HepG2 (cell line): ENCODE results near the gene CDK5R1. TPM values are rescaled to one million over a fixed set of nuclear protein-coding genes. Genes with fewer than 3 reads are reported as not detected.

Experiments
- FOXO4 ChIP-seq: sonication (generic); formaldehyde crosslinking; conservative IDR thresholded peaks from 2 replicates; pipeline ENCODE4 v1.8.1; 2023; ENCODE audit warnings: missing genetic modification reagents
- JARID2 ChIP-seq: sonication (generic); formaldehyde crosslinking; IDR thresholded peaks from 2 replicates; pipeline ENCODE4 v1.8.1; 2023; ENCODE audit warnings: missing genetic modification reagents, inconsistent platforms; ENCODE audit not compliant: insufficient replicate concordance
- MAFK ChIP-seq, 2 experiments: IDR thresholded peaks in 1 of 2; conservative IDR thresholded peaks in 1 of 2; 2 replicates each; pipeline ENCODE4 v1.6.1; 2011; ENCODE audit warnings: improper control_type of control experiment in 2 of 2, low read length in 2 of 2
- TBL1XR1 ChIP-seq: fragments of 150-350 bp; IDR thresholded peaks from 2 replicates; pipeline ENCODE4 v1.6.1; 2014; ENCODE audit warnings: borderline replicate concordance, low read length; ENCODE audit not compliant: partially characterized antibody
- ZBTB40 ChIP-seq, 2 experiments: fragments of 450-650 bp in 1 of 2; sonication (generic) in 1 of 2; formaldehyde crosslinking in 1 of 2; IDR thresholded peaks; 2 replicates each; pipeline versions ENCODE4 v1.6.1 to v1.8.0; 2016 to 2022; ENCODE audit warnings: antibody characterized with exemption in 1 of 2, mild to moderate bottlenecking in 1 of 2, missing genetic modification reagents in 1 of 2
- ZNF205 ChIP-seq: IDR thresholded peaks from 2 replicates; pipeline ENCODE4 v1.6.1; 2018; ENCODE audit warnings: missing biosample characterization, missing genetic modification reagents
- polyA plus RNA-seq, 8 experiments: library from polyadenylated mRNA; depleted of rRNA in 3 of 8; stranded (reverse) in 7 of 8; unstranded in 1 of 8; fragments of >200 nt; fragmentation: Illumina TruSeq in 4 of 8; extraction: Trizol in 4 of 8; gene quantifications; 2 replicates each; pipeline versions ENCODE4 v1.2.1 to v1.2.3, GENCODE V29; 2011 to 2016; ENCODE audit warnings: low read depth in 4 of 8, missing spikeins in 1 of 8, mixed read lengths in 1 of 8; ENCODE audit not compliant: insufficient read depth in 1 of 8
- total RNA-seq, 5 experiments: library from RNA; depleted of rRNA; stranded (reverse); fragments of >200 nt; fragmentation: Illumina TruSeq; extraction: Trizol; gene quantifications; 2 replicates each; pipeline ENCODE4 v1.2.3, GENCODE V29; 2016; ENCODE audit warnings: low read depth in 1 of 5
- TF ChIP-seq, protein P1 (sequence below): sonication (generic); formaldehyde crosslinking; IDR thresholded peaks from 2 replicates; pipeline ENCODE4 v1.4.0; 2020; ENCODE audit warnings: missing genetic modification reagents, borderline replicate concordance

The CDK5R1 gene
- total and polyA plus RNA-seq, 2 of the 13 experiments (the other 11 are each of a cell fraction or from before 2014, with no cell fraction given), result 1.1 to 3.9 TPM

GRCh38 chr17:32477220-32477619, 9.6 kb upstream of the CDK5R1 start (continued):
- TF ChIP-seq, protein P1, sequence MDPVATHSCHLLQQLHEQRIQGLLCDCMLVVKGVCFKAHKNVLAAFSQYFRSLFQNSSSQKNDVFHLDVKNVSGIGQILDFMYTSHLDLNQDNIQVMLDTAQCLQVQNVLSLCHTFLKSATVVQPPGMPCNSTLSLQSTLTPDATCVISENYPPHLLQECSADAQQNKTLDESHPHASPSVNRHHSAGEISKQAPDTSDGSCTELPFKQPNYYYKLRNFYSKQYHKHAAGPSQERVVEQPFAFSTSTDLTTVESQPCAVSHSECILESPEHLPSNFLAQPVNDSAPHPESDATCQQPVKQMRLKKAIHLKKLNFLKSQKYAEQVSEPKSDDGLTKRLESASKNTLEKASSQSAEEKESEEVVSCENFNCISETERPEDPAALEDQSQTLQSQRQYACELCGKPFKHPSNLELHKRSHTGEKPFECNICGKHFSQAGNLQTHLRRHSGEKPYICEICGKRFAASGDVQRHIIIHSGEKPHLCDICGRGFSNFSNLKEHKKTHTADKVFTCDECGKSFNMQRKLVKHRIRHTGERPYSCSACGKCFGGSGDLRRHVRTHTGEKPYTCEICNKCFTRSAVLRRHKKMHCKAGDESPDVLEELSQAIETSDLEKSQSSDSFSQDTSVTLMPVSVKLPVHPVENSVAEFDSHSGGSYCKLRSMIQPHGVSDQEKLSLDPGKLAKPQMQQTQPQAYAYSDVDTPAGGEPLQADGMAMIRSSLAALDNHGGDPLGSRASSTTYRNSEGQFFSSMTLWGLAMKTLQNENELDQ, result no peak
- TF ChIP-seq ZNF205 (no peak), MAFK (conservative IDR thresholded peaks at IDR 0.05 in 1 of 2, IDR thresholded peaks at IDR 0.05 in 1 of 2; ENCODE audit: low read length in 2 of 2) (no peak), ZBTB40 (IDR thresholded peaks at IDR 0.05) (no peak), ZBTB40 (CRISPR knock-in tag; IDR thresholded peaks at IDR 0.05) (no peak), FOXO4 (CRISPR knock-in tag) (no peak), TBL1XR1 (no peak), JARID2 (CRISPR knock-in tag) (no peak)
